ENCODE data around the gene PGS1. TPM values are rescaled to one million over a fixed set of nuclear protein-coding genes. Genes with fewer than 3 reads are reported as not detected.

Gene PGS1
- total RNA-seq, 4 donors from 2014 or later = 30.7 to 45.9 (median 35.6) TPM

DNA sequence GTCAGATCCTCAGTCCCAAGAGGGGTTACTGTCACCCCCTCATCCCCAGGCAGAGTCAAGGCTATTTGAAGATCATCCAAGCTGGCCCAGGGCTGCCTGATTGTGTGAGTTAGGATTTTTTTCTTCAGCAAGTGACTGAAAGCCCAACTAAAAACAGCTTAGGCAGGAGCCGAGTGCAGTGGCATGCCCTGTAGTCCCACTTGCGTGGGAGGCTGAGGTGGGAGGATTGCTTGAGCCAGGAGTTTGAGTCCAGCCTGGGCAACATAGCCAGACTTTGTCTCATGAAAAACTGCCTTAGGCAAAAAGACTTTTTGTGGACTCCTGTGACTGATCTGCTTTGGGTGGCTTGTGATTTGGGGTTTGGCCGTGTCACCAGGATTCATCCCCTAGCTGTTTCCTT lies 19.9 kb downstream of the PGS1 start:
- H3K36me3 ChIP-seq = peaks cover 56 to 98% (median 77%) of the 10 kb centered on the region in 4 donors
- H3K27me3 ChIP-seq = no peaks in the 10 kb centered on the region
- intact Hi-C loops (cut with DNase I) = no loop called here
- H3K4me1 ChIP-seq = peaks cover 22 to 43% (median 39%) of the 10 kb centered on the region in 4 donors
- WGBS = 78% methylated on average over 3 of the region's 3 CpGs
- H3K9me3 ChIP-seq = no peaks in the 10 kb centered on the region
- H3K4me3 ChIP-seq = no peak overlapping the region
- peak overlapping the region in 2 of 4 donors; percentile 56 to 66 for H3K27ac ChIP-seq (replicated peaks in 1 of 4)
- no peak for TF ChIP-seq POLR2AphosphoS5 (IDR thresholded peaks at IDR 0.05)
- TF ChIP-seq, protein P1, sequence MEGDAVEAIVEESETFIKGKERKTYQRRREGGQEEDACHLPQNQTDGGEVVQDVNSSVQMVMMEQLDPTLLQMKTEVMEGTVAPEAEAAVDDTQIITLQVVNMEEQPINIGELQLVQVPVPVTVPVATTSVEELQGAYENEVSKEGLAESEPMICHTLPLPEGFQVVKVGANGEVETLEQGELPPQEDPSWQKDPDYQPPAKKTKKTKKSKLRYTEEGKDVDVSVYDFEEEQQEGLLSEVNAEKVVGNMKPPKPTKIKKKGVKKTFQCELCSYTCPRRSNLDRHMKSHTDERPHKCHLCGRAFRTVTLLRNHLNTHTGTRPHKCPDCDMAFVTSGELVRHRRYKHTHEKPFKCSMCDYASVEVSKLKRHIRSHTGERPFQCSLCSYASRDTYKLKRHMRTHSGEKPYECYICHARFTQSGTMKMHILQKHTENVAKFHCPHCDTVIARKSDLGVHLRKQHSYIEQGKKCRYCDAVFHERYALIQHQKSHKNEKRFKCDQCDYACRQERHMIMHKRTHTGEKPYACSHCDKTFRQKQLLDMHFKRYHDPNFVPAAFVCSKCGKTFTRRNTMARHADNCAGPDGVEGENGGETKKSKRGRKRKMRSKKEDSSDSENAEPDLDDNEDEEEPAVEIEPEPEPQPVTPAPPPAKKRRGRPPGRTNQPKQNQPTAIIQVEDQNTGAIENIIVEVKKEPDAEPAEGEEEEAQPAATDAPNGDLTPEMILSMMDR (IDR thresholded peaks at IDR 0.05) = no peak
- TF ChIP-seq POLR2A (IDR thresholded peaks at IDR 0.05; ENCODE audit: low read depth) = no peak
- TF ChIP-seq EP300 (IDR thresholded peaks at IDR 0.05) = no peak
- DNase-seq (ENCODE audit: extremely low spot score) = no peak

DNA sequence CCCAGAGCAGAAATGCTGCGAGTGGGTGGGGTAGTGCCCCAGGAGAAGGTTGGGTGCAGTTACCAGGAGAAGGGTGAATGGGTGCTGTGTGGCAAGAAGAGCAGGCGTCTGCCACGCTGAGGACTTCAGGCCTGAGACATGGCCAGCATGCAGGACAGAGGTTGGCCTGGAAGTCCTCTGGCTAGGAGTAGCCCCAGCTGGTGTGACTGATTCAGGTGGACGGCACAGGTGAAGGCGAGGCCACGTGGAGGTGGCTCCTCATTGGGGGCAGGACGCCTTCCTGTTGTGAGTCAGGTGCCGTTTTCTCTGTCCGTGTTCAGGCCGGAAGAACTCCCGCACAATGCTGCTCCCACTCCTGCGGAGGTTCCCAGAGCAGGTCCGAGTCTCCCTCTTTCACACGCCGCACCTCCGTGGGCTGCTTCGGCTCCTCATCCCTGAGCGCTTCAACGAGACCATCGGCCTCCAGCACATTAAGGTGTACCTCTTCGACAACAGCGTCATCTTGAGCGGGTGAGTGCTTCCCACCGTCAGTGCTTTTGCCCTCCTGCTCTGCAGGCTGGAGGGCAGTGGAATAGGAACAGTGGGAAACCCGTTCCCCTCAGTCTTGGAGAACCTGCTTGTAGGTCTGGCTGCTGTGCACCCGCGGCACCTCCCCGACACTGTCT lies 20.7 kb downstream of the PGS1 start:
- H3K9me3 ChIP-seq = no peaks in the 10 kb centered on the region
- no peak for DNase-seq (ENCODE audit: extremely low spot score)
- no peak for TF ChIP-seq EP300 (IDR thresholded peaks at IDR 0.05)
- no peak for TF ChIP-seq POLR2AphosphoS5 (IDR thresholded peaks at IDR 0.05)
- TF ChIP-seq, protein P1 (IDR thresholded peaks at IDR 0.05) = no peak
- TF ChIP-seq POLR2A (IDR thresholded peaks at IDR 0.05; ENCODE audit: low read depth) = no peak
- H3K27me3 ChIP-seq = no peaks in the 10 kb centered on the region
- H3K27ac ChIP-seq (replicated peaks in 1 of 4) = no peak overlapping the region
- 83% methylated on average over 23 of the region's 28 CpGs for WGBS
- intact Hi-C loops (cut with DNase I) = no loop called here
- H3K4me1 ChIP-seq = peaks cover 22 to 42% (median 39%) of the 10 kb centered on the region in 4 donors
- H3K36me3 ChIP-seq = peaks cover 62 to 100% (median 82%) of the 10 kb centered on the region in 4 donors
- no peak overlapping the region for H3K4me3 ChIP-seq

DNA sequence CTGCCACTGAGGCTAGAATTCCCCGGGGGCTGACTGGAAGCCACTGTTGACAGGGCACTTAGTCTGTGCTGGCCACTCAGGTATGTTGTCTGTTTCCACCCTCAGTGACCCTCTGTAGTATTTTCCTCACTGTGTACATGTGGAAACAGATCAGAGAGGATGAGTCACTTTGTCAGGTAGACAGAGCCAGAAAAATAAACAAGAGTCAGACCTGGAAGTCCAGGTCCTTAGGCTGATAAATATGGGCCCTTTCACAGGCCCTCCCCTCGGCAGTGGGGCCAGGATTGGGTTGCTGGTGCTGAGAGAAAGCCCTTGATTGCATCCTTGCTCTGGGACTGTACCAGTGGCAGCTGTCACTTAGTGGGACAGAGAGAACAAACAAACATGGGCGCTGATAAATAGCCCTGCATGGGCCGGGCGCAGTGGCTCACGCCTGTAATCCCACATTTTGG lies 21.3 kb downstream of the PGS1 start:
- Histone ChIP-seq H3K4me3 (no peak overlapping the region), H3K36me3 (peaks cover 67 to 100% (median 82%) of the 10 kb centered on the region in 4 donors), H3K4me1 (peaks cover 22 to 36% (median 35%) of the 10 kb centered on the region in 4 donors), H3K27me3 (no peaks in the 10 kb centered on the region), H3K27ac (replicated peaks in 1 of 4) (no peak overlapping the region), H3K9me3 (no peaks in the 10 kb centered on the region)
- TF ChIP-seq, protein P1 (IDR thresholded peaks at IDR 0.05) = no peak
- TF ChIP-seq POLR2AphosphoS5 (IDR thresholded peaks at IDR 0.05) (no peak), EP300 (IDR thresholded peaks at IDR 0.05) (no peak), POLR2A (IDR thresholded peaks at IDR 0.05; ENCODE audit: low read depth) (no peak)
- intact Hi-C loops (cut with DNase I) = no loop called here
- 79% methylated on average over 6 of the region's 6 CpGs for WGBS
- no peak for DNase-seq (ENCODE audit: extremely low spot score)

DNA sequence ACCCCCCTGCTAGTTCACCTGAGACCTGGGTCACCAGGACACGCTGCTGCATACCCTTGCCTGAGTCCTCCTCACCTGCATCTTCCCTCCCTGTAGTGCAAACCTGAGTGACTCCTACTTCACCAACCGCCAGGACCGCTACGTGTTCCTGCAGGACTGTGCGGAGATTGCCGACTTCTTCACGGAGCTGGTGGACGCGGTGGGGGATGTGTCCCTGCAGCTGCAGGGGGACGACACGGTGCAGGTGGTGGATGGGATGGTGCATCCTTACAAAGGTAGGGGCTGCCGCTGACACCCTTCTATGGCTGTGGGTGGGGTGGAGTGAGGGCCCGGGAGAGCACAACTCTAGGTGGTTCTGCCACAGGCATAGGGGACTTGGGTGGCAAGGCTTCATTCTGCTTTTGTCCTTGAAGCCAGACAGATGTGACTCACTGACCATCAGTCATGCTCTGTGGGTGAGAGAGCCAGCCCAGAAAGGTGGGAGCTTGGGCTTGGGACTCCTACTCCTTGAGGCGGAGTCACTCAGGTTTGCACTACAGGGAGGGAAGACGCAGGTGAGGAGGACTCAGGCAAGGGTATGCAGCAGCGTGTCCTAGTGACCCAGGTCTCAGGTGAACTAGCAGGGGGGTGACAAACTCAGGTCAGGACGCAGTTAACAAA lies 22.3 kb downstream of the PGS1 start:
- peaks cover 68 to 100% (median 87%) of the 10 kb centered on the region in 4 donors for H3K36me3 ChIP-seq
- DNase-seq (ENCODE audit: extremely low spot score) = peak; percentile 75
- H3K4me1 ChIP-seq = peaks cover 22 to 32% (median 26%) of the 10 kb centered on the region in 4 donors
- H3K27ac ChIP-seq (replicated peaks in 1 of 4) = no peak overlapping the region
- 89% methylated on average over 15 of the region's 17 CpGs for WGBS
- intact Hi-C loops (cut with DNase I) = no loop called here
- no peak overlapping the region for H3K4me3 ChIP-seq
- TF ChIP-seq, protein P1 (IDR thresholded peaks at IDR 0.05) = no peak
- H3K27me3 ChIP-seq = no peaks in the 10 kb centered on the region
- no peaks in the 10 kb centered on the region for H3K9me3 ChIP-seq

Data from esophagus muscularis mucosa (tissue), 4 donors.